Measurements from ENCODE around the gene SCN9A.

Gene SCN9A

DNA sequence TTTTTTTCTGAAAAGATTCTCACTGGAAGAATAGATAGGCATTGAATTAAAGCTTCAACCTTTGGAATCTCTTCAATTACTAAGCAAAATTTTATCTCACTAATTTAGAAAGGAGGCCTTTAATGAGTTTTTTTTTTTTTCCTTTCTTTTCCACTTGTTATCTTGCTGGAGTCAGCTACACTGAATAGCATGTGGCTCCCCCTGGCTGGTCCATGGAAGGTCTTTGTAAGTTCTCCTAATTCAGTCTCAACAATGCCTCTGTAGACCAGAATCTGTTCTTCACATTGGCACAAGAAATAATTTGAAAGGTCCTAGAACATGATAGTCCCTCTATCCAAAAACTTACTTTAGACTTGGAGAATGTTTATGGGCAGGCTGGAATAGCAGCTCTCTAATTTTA is 223.7 kb downstream of the SCN9A start:
- Mint-ChIP-seq H3K36me3 (no peaks in the 10 kb centered on the region), H3K9me3 (no peaks in the 10 kb centered on the region), H3K27me3 (peaks cover 8% of the 10 kb centered on the region), H3K4me3 (no peak overlapping the region), H3K4me1 (no peaks in the 10 kb centered on the region), H3K27ac (no peak overlapping the region)
- ATAC-seq (ENCODE audit: low read depth), result no peak
- DNase-seq (ENCODE audit: low spot score in 2 of 2), result no peak

DNA sequence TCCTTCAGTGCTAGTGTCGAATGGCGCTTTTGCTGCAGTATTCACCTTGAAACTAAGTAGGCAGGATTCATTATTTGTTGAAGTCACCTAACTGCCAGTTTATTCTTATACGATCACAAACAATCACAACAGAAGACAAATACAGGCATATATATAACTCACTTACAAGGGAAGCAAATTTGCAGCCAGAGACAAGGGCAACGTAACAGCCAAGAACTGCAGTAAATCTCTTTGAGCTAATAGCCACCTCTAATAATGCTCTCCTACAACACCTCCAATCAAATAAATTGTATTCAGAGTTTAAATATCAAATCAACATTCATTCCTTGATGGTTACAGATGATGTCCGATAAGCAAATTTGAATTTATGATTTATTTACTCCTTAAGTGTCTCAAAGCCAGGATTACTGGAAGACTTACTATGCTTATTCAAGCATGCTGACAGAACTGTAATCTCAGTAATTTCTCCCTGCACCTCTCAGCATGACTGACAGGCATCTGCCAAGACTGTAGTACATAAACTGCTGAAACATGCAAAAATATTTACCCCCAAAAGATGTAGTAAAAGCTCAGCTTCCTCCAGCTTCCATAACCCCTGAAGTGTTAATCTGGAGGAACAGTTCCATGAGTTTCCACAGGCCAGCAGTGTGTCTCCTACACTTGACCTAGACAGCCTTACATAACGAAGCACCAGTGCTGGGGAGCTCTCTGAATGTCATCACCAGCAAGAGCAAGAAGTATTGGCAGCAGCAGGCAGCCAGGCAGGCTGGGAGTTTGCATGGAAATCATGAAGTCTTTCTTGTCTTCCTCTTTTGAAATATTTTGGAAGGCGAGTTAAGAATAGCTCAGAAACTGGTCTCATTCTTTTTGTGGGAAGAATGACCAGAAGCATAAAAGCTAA is 227.0 kb downstream of the SCN9A start:
- Mint-ChIP-seq H3K4me1 (no peaks in the 10 kb centered on the region), H3K27ac (no peak overlapping the region), H3K27me3 (no peaks in the 10 kb centered on the region), H3K36me3 (no peaks in the 10 kb centered on the region), H3K9me3 (no peaks in the 10 kb centered on the region), H3K4me3 (no peak overlapping the region)
- DNase-seq (ENCODE audit: low spot score in 2 of 2), result no peak
- ATAC-seq (ENCODE audit: low read depth), result no peak

DNA sequence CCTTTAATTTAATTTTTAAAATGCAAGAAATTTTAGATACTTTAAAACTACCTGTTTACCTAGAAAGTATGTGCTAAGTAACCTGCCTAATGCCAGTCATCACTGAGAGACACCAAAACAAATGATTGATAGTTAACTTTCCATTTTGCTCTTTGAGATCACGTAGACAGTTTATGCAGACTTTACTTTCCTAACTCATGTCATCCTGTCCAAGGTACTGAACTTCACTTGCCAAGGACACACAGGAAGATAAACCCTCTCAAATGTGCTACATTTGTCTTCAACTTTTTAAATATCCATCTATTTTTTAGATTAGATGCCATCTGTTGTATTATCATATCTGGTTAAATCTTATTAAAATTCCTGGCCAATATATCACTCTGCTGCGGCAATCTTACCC is 227.9 kb downstream of the SCN9A start:
- H3K4me1 Mint-ChIP-seq, result no peaks in the 10 kb centered on the region
- ATAC-seq (ENCODE audit: low read depth), result no peak

More for the DNA sequence above, 227.9 kb downstream of the SCN9A start:
- Mint-ChIP-seq H3K36me3 (no peaks in the 10 kb centered on the region), H3K4me3 (no peak overlapping the region), H3K27me3 (no peaks in the 10 kb centered on the region), H3K9me3 (no peaks in the 10 kb centered on the region), H3K27ac (no peak overlapping the region)
- DNase-seq (ENCODE audit: low spot score in 2 of 2), result no peak
